Measurements from ENCODE around the gene LHX1. TPM values are rescaled to one million over a fixed set of nuclear protein-coding genes. Genes with fewer than 3 reads are reported as not detected.

LHX1 gene
- polyA plus RNA-seq, 3 donors = not detected

DNA sequence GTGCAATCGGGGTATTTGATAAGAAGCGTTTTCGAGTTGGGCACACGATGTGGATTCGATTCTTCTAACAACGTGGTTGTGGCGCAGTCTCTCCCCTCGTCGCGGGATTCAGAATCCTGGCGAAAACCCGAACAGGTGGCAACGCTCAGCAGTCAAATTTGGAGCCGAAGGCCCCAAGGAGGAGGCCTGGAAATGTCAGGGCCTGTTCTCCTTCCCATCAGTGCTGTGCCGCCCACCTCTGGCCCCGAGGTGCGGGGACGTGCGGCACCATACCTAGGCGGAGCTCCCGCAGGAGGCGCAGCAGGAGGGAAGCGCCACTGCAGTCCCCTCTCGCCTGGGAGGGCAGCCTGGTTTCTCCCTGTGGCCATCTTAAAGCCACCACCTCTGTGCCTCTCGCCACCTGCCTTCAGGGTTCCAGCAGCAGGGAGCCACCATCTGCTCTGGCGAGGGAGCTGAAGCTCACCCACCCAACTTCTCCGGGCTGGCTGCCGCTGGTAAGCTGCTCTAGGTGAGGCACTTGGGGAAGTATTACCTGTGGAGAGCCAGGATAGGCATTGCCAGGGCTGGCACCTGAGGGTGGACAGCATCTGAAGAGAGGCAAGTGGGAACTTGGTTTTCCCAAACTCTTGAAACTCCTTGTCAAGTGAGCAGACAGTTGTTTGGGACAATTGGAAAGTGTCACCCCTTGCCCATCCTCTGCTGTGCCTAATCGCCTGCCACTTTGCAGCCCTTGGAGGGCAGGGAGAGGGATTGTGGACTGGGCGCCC lies 8.9 kb downstream of the LHX1 start:
- Mint-ChIP-seq H3K4me1 (peaks cover 48% of the 10 kb centered on the region), H3K27ac (no peak overlapping the region)
- DNase-seq = no peak

DNA sequence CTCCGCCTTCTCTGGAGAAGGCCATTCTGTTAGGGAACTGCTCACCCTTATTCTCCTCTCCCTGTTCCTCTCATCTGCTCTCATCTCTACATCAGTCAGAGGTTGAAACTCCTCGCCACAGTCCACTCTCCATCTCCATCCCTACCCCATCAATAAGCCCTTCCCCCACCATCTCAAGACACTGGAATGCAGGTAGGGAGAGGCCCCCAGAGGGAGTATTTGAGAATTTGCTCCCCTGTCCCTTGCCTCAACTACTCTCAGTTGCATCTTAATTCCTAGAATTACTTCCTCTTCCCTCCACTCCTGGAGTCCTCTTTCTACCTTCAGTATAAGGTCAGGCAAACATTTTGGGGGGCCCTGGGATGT lies 9.4 kb downstream of the LHX1 start:
- no peak overlapping the region for H3K27ac ChIP-seq (ENCODE audit: low read depth in 1 of 2, low read length in 2 of 2)
- Mint-ChIP-seq H3K4me3 (peak overlapping the region in 1 of 2 donors; percentile 99), H3K27me3 (ENCODE audit: low read depth in 3 of 3) (peaks cover 58 to 62% (median 61%) of the 10 kb centered on the region in 3 donors), H3K9me3 (peaks cover 0 to 39% (median 7%) of the 10 kb centered on the region in 7 donors), H3K36me3 (peaks cover 15 to 17% of the 10 kb centered on the region in 2 donors), H3K4me1 (peaks cover 46% of the 10 kb centered on the region), H3K27ac (no peak overlapping the region)
- H3K4me1 ChIP-seq (ENCODE audit: control insufficient read depth in 1 of 2, insufficient read depth in 2 of 2, low read length in 2 of 2) = peaks cover 31 to 41% of the 10 kb centered on the region in 2 donors
- DNase-seq = no peak
- intact Hi-C loops (cut with micrococcal nuclease) = loop anchor here (2.0 to 10.0 kb wide), 2 partner anchors 14 to 342 kb away; partner anchors contain the start of gene MRM1 (in 1 of the 2)
- H3K4me3 ChIP-seq (replicated peaks in 1 of 3; ENCODE audit: low read depth in 2 of 3, low read length in 3 of 3) = no peak overlapping the region
- peaks cover 61 to 64% of the 10 kb centered on the region in 2 donors for H3K27me3 ChIP-seq (ENCODE audit: control insufficient read depth in 2 of 2, insufficient read depth in 2 of 2, low read length in 2 of 2)
- H3K9ac ChIP-seq (ENCODE audit: insufficient read depth, low read length, poor library complexity, severe bottlenecking) = no peak overlapping the region
- peaks cover 28% of the 10 kb centered on the region for H3K79me2 ChIP-seq (ENCODE audit: insufficient read depth, low read length)
- H4K20me1 ChIP-seq (ENCODE audit: insufficient read depth, low read length) = peaks cover 20% of the 10 kb centered on the region
- H3K36me3 ChIP-seq (replicated peaks in 1 of 2; ENCODE audit: control insufficient read depth in 1 of 2, insufficient read depth in 2 of 2, low read length in 2 of 2) = peaks cover 3 to 15% of the 10 kb centered on the region in 2 donors
- peaks cover 0 to 31% of the 10 kb centered on the region in 2 donors for H3K9me3 ChIP-seq (replicated peaks in 1 of 2; ENCODE audit: control insufficient read depth in 1 of 2, insufficient read depth in 1 of 2, low read length in 2 of 2)
- WGBS (ENCODE audit: insufficient coverage) = 60% methylated on average over 1 of the region's 2 CpGs
- no peak overlapping the region for H2AFZ ChIP-seq (ENCODE audit: insufficient read depth, low read depth, low read length, poor library complexity, severe bottlenecking)
- no peak overlapping the region for H3K4me2 ChIP-seq (replicated peaks; ENCODE audit: extremely low read depth, low read length, poor library complexity, severe bottlenecking)
- no peak for TF ChIP-seq CTCF (IDR thresholded peaks at IDR 0.05)

More for the DNA sequence above, 8.9 kb downstream of the LHX1 start:
- Histone ChIP-seq H3K27ac (ENCODE audit: low read depth in 1 of 2, low read length in 2 of 2) (no peak overlapping the region), H3K4me2 (replicated peaks; ENCODE audit: extremely low read depth, low read length, poor library complexity, severe bottlenecking) (no peak overlapping the region), H4K20me1 (ENCODE audit: insufficient read depth, low read length) (peaks cover 16% of the 10 kb centered on the region), H3K9me3 (replicated peaks in 1 of 2; ENCODE audit: control insufficient read depth in 1 of 2, insufficient read depth in 1 of 2, low read length in 2 of 2) (peaks cover 0 to 37% of the 10 kb centered on the region in 2 donors), H3K4me3 (replicated peaks in 1 of 3; ENCODE audit: low read depth in 2 of 3, low read length in 3 of 3) (no peak overlapping the region), H3K9ac (ENCODE audit: insufficient read depth, low read length, poor library complexity, severe bottlenecking) (no peak overlapping the region), H3K27me3 (ENCODE audit: control insufficient read depth in 2 of 2, insufficient read depth in 2 of 2, low read length in 2 of 2) (peaks cover 67 to 70% of the 10 kb centered on the region in 2 donors), H3K36me3 (replicated peaks in 1 of 2; ENCODE audit: control insufficient read depth in 1 of 2, insufficient read depth in 2 of 2, low read length in 2 of 2) (peaks cover 3 to 9% of the 10 kb centered on the region in 2 donors), H2AFZ (ENCODE audit: insufficient read depth, low read depth, low read length, poor library complexity, severe bottlenecking) (no peak overlapping the region), H3K4me1 (ENCODE audit: control insufficient read depth in 1 of 2, insufficient read depth in 2 of 2, low read length in 2 of 2) (peaks cover 32 to 44% of the 10 kb centered on the region in 2 donors), H3K79me2 (ENCODE audit: insufficient read depth, low read length) (peaks cover 22% of the 10 kb centered on the region)
- H3K9me3 Mint-ChIP-seq = peaks cover 0 to 45% (median 9%) of the 10 kb centered on the region in 7 donors
- 12% methylated on average over 24 of the region's 30 CpGs for WGBS (ENCODE audit: insufficient coverage)
- peaks cover 12 to 16% of the 10 kb centered on the region in 2 donors for H3K36me3 Mint-ChIP-seq
- peak overlapping the region in 1 of 2 donors; percentile 99 for H3K4me3 Mint-ChIP-seq
- peaks cover 63 to 68% (median 66%) of the 10 kb centered on the region in 3 donors for H3K27me3 Mint-ChIP-seq (ENCODE audit: low read depth in 3 of 3)
- no peak for TF ChIP-seq CTCF (IDR thresholded peaks at IDR 0.05)
- intact Hi-C loops (cut with micrococcal nuclease) = loop anchor here (2.0 to 10.0 kb wide), 2 partner anchors 13 to 341 kb away; partner anchors contain the start of gene MRM1 (in 1 of the 2)
